ENCODE results near the gene CFAP61.

Gene CFAP61

GRCh38 chr20:20038586-20038985 is 13.7 kb upstream of the CFAP61 start:
- no peak for TF ChIP-seq CTCF (IDR thresholded peaks at IDR 0.05; ENCODE audit: low read depth, low read length, missing control alignments)
- Histone ChIP-seq H3K27ac (no peak overlapping the region), H3K36me3 (replicated peaks) (peaks cover 54% of the 10 kb centered on the region), H3K27me3 (replicated peaks) (no peaks in the 10 kb centered on the region), H3K4me3 (ENCODE audit: low read depth, low read length) (no peak overlapping the region)
- in situ Hi-C loops (cut with HindIII; ENCODE audit: low pct_ligation_motif_present, low sequenced_read_pairs), result no loop called here
- no peak for DNase-seq

- Histone ChIP-seq H3K4me3 (ENCODE audit: low read depth, low read length) (no peak overlapping the region), H3K36me3 (replicated peaks) (peaks cover 58% of the 10 kb centered on the region), H3K27me3 (replicated peaks) (no peaks in the 10 kb centered on the region), H3K27ac (no peak overlapping the region)
- in situ Hi-C loops (cut with HindIII; ENCODE audit: low pct_ligation_motif_present, low sequenced_read_pairs), result no loop called here
- no peak for DNase-seq
- TF ChIP-seq CTCF (IDR thresholded peaks at IDR 0.05; ENCODE audit: low read depth, low read length, missing control alignments), result no peak
These were observed 12.5 kb upstream of the CFAP61 start for GRCh38 chr20:20039752-20040387.

GRCh38 chr20:20051767-20052073 is 612 bp upstream of the CFAP61 start:
- Histone ChIP-seq H3K4me3 (ENCODE audit: low read depth, low read length) (peak overlapping the region; percentile 93), H3K27me3 (replicated peaks) (no peaks in the 10 kb centered on the region), H3K27ac (peak overlapping the region; percentile 59), H3K36me3 (replicated peaks) (peaks cover 21% of the 10 kb centered on the region)
- no peak for TF ChIP-seq CTCF (IDR thresholded peaks at IDR 0.05; ENCODE audit: low read depth, low read length, missing control alignments)
- in situ Hi-C loops (cut with HindIII; ENCODE audit: low pct_ligation_motif_present, low sequenced_read_pairs), result no loop called here
- DNase-seq, result no peak

- in situ Hi-C loops (cut with HindIII; ENCODE audit: low pct_ligation_motif_present, low sequenced_read_pairs), result no loop called here
- no peak overlapping the region for H3K27ac ChIP-seq
- no peaks in the 10 kb centered on the region for H3K36me3 ChIP-seq (replicated peaks)
- TF ChIP-seq CTCF (IDR thresholded peaks at IDR 0.05; ENCODE audit: low read depth, low read length, missing control alignments), result no peak
- H3K27me3 ChIP-seq (replicated peaks), result no peaks in the 10 kb centered on the region
- no peak overlapping the region for H3K4me3 ChIP-seq (ENCODE audit: low read depth, low read length)
- no peak for DNase-seq
These were observed 8.1 kb downstream of the CFAP61 start for GRCh38 chr20:20060234-20060998.

GRCh38 chr20:20063941-20064702 is 11.8 kb downstream of the CFAP61 start:
- no peak for TF ChIP-seq CTCF (IDR thresholded peaks at IDR 0.05; ENCODE audit: low read depth, low read length, missing control alignments)
- in situ Hi-C loops (cut with HindIII; ENCODE audit: low pct_ligation_motif_present, low sequenced_read_pairs), result no loop called here
- no peak overlapping the region for H3K27ac ChIP-seq
- no peak for DNase-seq
- no peaks in the 10 kb centered on the region for H3K36me3 ChIP-seq (replicated peaks)
- no peaks in the 10 kb centered on the region for H3K27me3 ChIP-seq (replicated peaks)
- H3K4me3 ChIP-seq (ENCODE audit: low read depth, low read length), result no peak overlapping the region
